ENCODE data around the gene PSMG3.

Gene PSMG3

DNA sequence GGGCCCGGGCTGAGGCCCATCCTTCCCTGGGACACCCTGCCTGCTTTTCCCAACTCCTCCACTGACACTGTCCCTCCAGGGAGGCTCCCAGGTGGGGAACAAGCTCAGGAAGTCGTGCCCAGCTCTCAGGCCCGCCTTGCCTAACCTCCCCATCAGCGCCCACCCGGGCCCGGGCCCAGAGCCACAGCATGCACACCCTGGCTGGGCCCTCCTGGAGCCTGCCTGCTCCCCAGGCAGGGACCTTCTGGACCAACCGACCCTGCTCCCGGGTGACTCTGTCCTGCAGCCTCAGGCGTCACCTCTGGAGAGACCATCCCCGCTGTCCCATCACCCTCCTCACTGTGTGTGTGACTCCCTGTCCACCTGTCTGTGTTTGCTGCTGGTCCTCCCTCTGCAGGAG, 12.1 kb downstream of the PSMG3 start:
- Histone ChIP-seq H3K36me3 (ENCODE audit: insufficient read depth) (no peaks in the 10 kb centered on the region), H3K9ac (no peak overlapping the region), H3K4me3 (IDR thresholded peaks at IDR 0.05; ENCODE audit: insufficient read depth, low read depth, low read length) (no peak overlapping the region), H3K27me3 (ENCODE audit: insufficient read depth, low read depth) (peaks cover 30% of the 10 kb centered on the region; the same call in 1 of the 2 replicates), H3K79me2 (ENCODE audit: insufficient read depth, low read depth) (no peaks in the 10 kb centered on the region), H2AFZ (ENCODE audit: low read depth) (no peak overlapping the region), H3K4me2 (no peak overlapping the region), H4K20me1 (ENCODE audit: insufficient read depth) (no peaks in the 10 kb centered on the region), H3K4me1 (ENCODE audit: low read depth, poor library complexity, severe bottlenecking) (peaks cover 8% of the 10 kb centered on the region), H3K27ac (no peak overlapping the region)
- TF ChIP-seq, protein P1, sequence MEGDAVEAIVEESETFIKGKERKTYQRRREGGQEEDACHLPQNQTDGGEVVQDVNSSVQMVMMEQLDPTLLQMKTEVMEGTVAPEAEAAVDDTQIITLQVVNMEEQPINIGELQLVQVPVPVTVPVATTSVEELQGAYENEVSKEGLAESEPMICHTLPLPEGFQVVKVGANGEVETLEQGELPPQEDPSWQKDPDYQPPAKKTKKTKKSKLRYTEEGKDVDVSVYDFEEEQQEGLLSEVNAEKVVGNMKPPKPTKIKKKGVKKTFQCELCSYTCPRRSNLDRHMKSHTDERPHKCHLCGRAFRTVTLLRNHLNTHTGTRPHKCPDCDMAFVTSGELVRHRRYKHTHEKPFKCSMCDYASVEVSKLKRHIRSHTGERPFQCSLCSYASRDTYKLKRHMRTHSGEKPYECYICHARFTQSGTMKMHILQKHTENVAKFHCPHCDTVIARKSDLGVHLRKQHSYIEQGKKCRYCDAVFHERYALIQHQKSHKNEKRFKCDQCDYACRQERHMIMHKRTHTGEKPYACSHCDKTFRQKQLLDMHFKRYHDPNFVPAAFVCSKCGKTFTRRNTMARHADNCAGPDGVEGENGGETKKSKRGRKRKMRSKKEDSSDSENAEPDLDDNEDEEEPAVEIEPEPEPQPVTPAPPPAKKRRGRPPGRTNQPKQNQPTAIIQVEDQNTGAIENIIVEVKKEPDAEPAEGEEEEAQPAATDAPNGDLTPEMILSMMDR (conservative IDR thresholded peaks at IDR 0.05; ENCODE audit: low read depth, low read length): no peak

DNA sequence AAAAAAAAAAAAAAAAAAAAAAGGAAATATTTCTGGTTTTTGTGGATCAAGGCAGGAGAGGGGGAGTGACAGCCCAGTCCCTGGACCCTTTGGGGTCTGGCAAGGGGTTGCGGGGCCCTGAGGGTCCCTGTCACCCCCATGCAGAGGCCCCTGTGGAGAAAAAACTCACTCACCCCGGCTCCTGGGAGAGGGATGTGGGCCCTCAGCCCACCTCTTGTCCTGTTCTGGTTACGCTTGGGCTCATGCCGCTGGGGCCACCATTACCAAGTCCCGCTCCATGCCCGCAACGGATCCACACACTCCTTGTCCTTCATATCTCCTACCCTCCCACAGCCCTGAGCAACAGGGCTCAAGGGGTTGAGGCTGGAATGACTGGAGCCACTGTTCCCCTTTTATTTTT, 12.8 kb downstream of the PSMG3 start:
- Histone ChIP-seq H3K79me2 (ENCODE audit: insufficient read depth, low read depth) (no peaks in the 10 kb centered on the region), H3K4me2 (no peak overlapping the region), H2AFZ (ENCODE audit: low read depth) (no peak overlapping the region), H3K36me3 (ENCODE audit: insufficient read depth) (no peaks in the 10 kb centered on the region), H3K4me3 (IDR thresholded peaks at IDR 0.05; ENCODE audit: insufficient read depth, low read depth, low read length) (no peak overlapping the region), H3K9ac (no peak overlapping the region), H4K20me1 (ENCODE audit: insufficient read depth) (no peaks in the 10 kb centered on the region), H3K27me3 (ENCODE audit: insufficient read depth, low read depth) (peaks cover 28% of the 10 kb centered on the region; the same call in 1 of the 2 replicates), H3K4me1 (ENCODE audit: low read depth, poor library complexity, severe bottlenecking) (peaks cover 8% of the 10 kb centered on the region), H3K27ac (no peak overlapping the region)
- TF ChIP-seq, protein P1 (conservative IDR thresholded peaks at IDR 0.05; ENCODE audit: low read depth, low read length): no peak

DNA sequence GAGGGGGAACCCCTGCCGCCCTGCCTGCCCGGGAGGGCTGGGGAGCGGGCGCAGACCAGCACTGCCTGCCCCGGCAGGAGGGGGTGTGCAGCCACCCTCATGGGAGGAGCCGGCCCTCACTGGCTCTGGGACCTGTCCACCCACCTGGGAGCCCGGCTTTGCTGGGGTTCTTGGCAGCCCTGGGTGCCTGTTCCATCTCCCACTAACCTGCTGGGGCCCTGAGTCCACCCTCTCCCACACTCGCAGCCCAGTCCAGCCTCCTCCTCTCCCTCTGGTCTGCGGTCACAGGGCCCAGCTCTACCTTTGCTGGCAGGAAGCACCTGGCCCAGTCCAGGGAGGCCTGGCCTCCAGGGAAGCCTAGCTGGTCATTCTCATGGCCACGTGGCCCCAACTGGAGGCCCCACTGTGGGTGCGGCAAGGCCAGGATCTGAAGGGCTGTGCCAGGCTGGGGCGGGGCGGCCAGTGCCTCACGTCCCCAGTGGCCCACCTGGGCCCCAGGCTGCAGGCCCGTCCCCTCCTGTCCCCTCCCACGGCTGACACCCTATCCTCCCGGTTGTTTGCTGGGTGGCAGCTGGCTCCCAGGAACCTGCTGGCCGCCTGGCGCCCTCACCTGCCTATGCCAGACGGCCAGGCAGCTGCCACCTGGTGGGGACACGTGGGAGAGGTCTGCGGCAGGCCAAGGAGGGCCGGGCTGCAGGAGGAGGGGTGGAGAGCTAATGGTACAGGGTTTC, 13.9 kb downstream of the PSMG3 start, which contains the start of gene TMEM184A:
TSS of gene TMEM184A (minus strand) at position 393 of the 731 bp plus-strand sequence. CDS start 721 bp downstream, outside the sequence.
- Histone ChIP-seq H3K4me2 (no peak within 1 kb of the TSS; the same call in 1 of the 2 replicates), H3K9ac (no peak within 1 kb of the TSS), H2AFZ (ENCODE audit: low read depth) (peak within 1 kb of the TSS; percentile 45; the same call in 1 of the 2 replicates), H3K27me3 (ENCODE audit: insufficient read depth, low read depth) (peaks cover 22% of the 10 kb centered on the region; the same call in 1 of the 2 replicates), H3K4me1 (ENCODE audit: low read depth, poor library complexity, severe bottlenecking) (peaks cover 8% of the 10 kb centered on the region), H3K36me3 (ENCODE audit: insufficient read depth) (no peaks in the 10 kb centered on the region), H3K27ac (no peak within 1 kb of the TSS), H3K4me3 (IDR thresholded peaks at IDR 0.05; ENCODE audit: insufficient read depth, low read depth, low read length) (no peak within 1 kb of the TSS), H4K20me1 (ENCODE audit: insufficient read depth) (no peaks in the 10 kb centered on the region), H3K79me2 (ENCODE audit: insufficient read depth, low read depth) (no peaks in the 10 kb centered on the region)
- TF ChIP-seq, protein P1 (conservative IDR thresholded peaks at IDR 0.05; ENCODE audit: low read depth, low read length): peak; percentile 45

DNA sequence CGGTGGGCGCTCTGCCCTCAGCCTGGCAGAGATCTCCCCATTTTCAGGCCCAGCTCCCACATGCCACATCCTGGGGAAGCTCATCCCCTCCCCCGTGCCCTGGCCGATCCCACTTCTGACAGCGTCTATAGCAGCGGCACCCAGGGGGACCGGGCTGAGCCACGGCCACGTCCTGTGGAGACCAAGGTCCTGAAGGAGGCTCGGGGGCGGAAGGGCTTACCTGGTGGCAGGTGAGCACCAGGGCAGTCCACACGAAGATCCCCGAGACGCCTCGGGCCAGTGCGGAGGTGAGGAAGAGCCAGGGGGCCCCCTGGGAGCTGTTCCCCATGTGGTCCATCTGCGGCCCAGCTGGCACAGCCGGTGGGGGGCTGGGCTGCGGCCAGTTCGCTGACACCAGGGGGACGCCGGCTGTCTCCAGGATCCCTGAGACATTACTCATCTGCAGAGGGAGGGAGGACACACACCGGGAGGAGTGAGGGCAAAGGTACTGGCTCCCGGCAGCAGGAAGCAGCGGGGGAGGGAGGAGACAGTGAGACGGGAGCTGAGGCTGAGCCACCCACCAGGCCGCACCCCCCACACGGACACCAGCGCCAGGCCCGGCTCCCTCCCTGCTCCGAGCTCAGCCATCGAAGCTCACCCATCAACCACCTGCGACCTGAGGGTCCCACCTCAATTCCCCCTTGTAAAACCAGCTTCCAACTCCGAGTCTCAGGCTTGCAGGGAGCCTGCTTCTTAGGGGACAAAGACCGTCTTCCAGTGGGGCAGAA, 14.6 kb downstream of the PSMG3 start:
- H3K36me3 ChIP-seq (ENCODE audit: insufficient read depth): no peaks in the 10 kb centered on the region
- no peak overlapping the region for H2AFZ ChIP-seq (ENCODE audit: low read depth)
- no peak overlapping the region for H3K27ac ChIP-seq
- no peak overlapping the region for H3K4me2 ChIP-seq
- no peak overlapping the region for H3K9ac ChIP-seq
- H3K27me3 ChIP-seq (ENCODE audit: insufficient read depth, low read depth): peaks cover 25% of the 10 kb centered on the region; the same call in 1 of the 2 replicates
- no peaks in the 10 kb centered on the region for H4K20me1 ChIP-seq (ENCODE audit: insufficient read depth)
- H3K4me1 ChIP-seq (ENCODE audit: low read depth, poor library complexity, severe bottlenecking): peaks cover 8% of the 10 kb centered on the region
- no peak overlapping the region for H3K4me3 ChIP-seq (IDR thresholded peaks at IDR 0.05; ENCODE audit: insufficient read depth, low read depth, low read length)
- TF ChIP-seq, protein P1 (conservative IDR thresholded peaks at IDR 0.05; ENCODE audit: low read depth, low read length): no peak
- H3K79me2 ChIP-seq (ENCODE audit: insufficient read depth, low read depth): no peaks in the 10 kb centered on the region
